HG02938 (cell line): Measurements from ENCODE around the gene SPTBN5.

ENCODE experiments used
- ATAC-seq: cut with Tn5 transposase; IDR thresholded peaks from one replicate; pipeline ENCODE4 v1.9.1; 2021; ENCODE audit warnings: mild to moderate bottlenecking, moderate library complexity; ENCODE audit not compliant: unreplicated experiment

Gene SPTBN5

DNA sequence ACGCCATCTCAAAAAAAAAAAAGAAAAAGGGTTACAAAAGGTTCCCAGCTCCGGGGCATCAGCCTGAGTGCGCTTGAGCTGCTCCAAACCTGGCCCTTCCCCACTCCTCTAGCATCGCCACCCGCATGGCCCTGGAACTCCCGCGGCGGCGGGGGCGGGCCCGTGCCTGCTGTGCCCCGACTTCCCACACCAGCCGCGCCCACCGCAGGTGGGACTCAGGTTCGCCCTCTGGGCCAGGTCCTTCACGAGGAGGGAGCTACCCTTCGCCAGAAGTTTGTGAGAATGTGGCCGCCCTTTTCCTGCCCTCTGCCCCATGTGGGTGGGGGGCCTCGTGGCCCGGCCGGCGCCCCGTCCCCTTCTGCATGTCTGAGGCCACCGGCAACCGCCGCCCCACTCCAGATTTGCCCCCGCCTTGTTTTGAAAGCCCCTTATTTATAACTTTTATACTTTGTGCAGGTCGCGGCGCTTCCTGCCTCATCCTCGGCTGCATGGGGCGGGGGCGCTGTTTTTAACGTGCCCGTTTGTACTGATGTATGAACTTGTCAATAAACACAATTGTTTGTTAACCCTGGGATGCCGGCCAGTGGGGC, 66.5 kb downstream of the SPTBN5 start:
- ATAC-seq, result peak; percentile 24

- no peak for ATAC-seq
Measured at GRCh38 chr15:41825572-41826535, 68.0 kb downstream of the SPTBN5 start.

DNA sequence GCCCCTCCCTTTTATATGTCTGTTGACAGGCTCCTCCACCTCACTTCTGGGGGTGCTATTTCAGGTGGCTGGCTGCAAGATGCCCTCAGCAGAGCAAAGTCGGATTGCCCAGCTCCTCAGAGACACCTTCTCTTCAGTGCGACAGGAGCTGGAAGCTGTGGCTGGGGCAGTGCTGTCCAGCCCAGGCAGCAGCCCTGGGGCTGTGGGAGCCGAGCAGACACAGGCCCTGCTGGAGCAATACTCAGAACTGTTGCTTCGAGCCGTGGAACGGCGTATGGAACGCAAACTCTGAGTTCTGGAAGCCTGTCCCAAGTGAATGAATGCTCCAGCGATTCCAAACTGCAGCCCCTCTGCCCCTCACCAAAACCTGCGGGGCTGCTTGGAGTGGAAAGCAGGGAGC, 68.7 kb downstream of the SPTBN5 start:
- no peak for ATAC-seq

DNA sequence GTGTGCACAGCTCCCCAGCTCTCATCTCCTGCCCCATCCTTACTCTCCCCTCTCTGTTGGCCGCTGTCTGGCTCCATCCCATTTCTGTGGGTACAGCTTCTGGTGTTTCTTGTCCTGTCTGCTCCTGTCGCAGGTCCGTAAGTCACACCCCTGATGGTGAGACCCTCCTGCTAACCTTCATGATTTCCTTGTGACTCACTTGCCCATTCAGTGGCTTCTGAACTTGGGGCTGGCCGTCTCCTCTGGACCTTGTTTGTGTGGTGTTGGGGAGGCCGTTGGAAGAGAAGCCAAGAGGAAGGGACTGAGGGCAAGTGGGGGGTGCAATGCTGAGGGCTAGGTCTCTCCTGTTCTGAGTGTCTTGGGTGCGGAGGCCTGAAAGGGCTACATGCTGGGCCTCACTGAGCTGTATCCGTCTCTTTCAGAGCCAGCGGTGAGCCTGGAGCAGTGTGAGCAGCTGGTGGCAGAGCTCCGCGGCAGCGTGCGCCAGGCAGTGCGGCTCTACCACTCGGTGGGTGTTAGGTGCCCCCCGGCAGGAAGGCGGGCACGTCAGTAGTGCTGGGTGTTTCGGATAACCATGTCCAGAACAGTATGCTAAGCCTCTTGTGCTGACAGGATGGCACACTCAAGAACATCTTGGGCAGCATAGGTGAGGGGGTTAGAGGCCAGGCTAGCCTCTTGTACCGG, 69.6 kb downstream of the SPTBN5 start:
- ATAC-seq, result no peak

DNA sequence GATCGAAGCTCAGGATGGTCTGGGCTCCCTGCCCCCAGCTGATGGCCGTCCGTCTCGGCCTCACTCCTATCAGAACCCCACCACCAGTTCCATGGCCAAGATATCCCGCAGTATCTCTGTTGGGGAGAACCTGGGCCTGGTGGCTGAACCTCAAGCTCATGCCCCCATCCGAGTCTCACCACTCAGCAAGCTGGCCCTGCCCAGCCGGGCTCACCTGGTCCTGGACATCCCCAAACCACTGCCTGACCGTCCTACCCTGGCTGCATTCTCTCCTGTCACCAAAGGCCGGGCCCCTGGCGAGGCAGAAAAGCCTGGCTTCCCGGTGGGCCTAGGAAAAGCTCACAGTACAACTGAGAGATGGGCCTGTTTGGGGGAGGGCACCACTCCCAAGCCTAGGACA, 70.4 kb downstream of the SPTBN5 start:
- ATAC-seq, result no peak

GRCh38 chr15:41822957-41823356, 70.9 kb downstream of the SPTBN5 start:
- ATAC-seq, result no peak

GRCh38 chr15:41822471-41822870, 71.4 kb downstream of the SPTBN5 start:
- ATAC-seq, result no peak

GRCh38 chr15:41821831-41822230, 72.0 kb downstream of the SPTBN5 start:
- ATAC-seq, result no peak

DNA sequence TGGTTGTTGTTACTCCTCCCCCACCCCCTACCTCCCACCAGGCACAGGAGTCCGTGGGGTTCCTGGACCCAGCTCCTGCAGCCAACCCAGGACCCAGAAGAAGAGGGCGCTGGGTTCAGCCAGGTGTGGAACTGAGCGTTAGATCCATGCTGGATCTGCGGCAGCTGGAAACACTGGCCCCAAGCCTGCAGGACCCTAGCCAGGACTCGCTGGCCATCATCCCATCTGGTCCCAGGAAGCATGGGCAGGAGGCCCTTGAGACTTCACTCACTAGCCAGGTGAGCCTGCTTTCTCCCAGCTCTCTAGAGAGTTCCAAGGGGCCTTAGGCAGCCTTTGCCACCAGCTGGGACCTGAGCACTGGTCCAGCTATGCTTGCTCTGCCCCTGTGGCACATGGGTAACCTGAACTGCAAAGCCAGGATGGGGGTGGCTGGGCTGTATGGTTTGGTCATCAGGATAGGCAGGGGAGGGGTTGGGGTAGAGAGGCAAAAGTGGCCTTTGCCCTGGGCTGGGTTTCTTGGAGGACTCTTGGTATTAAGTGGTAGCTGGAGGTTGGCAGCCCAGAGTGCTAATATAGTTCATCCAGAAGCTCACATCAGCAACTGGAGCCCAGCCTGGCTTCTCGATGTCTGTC, 72.9 kb downstream of the SPTBN5 start:
- ATAC-seq, result no peak

- no peak for ATAC-seq
Measured at GRCh38 chr15:41819455-41820050, 74.3 kb downstream of the SPTBN5 start.

- ATAC-seq, result no peak
Measured at GRCh38 chr15:41817781-41818180, 76.1 kb downstream of the SPTBN5 start.

- no peak for ATAC-seq
Measured at GRCh38 chr15:41817327-41817726, 76.5 kb downstream of the SPTBN5 start.

- no peak for ATAC-seq
Measured at GRCh38 chr15:41816788-41817187, 77.1 kb downstream of the SPTBN5 start.

DNA sequence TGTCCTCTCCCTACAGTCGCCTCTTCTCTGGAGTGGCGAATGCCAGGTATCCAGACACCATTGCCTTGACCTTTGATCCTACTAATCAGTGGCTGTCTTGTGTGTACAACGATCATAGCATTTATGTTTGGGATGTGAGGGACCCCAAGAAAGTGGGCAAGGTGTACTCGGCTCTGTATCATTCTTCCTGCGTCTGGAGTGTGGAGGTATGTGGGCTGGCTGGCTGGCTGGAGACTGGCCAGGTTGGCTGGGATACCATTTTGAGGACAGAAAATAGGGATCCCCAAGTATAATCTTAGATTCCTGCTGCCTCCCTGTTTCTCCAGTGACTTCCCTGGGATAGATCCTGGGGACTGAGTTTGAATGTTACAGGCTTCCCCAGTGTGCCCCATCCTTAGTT, 79.3 kb downstream of the SPTBN5 start:
- no peak for ATAC-seq

DNA sequence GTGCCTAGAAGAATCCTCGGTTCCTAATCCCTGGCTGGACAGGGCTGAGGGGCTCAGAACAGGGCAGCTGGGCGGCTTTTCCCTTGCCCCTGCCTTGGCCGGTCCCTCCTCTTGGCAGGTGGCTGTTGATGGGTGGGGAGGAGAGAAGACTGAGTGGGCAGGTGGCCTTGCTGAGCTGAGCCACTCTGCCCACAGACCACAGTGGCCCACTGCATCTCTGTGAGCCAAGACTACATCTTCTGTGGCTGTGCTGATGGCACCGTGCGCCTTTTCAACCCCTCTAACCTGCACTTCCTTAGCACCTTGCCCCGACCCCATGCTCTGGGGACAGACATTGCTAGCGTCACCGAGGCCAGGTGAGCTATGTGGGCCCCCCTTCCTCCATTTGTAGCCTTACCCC, 80.4 kb downstream of the SPTBN5 start:
- ATAC-seq, result no peak

DNA sequence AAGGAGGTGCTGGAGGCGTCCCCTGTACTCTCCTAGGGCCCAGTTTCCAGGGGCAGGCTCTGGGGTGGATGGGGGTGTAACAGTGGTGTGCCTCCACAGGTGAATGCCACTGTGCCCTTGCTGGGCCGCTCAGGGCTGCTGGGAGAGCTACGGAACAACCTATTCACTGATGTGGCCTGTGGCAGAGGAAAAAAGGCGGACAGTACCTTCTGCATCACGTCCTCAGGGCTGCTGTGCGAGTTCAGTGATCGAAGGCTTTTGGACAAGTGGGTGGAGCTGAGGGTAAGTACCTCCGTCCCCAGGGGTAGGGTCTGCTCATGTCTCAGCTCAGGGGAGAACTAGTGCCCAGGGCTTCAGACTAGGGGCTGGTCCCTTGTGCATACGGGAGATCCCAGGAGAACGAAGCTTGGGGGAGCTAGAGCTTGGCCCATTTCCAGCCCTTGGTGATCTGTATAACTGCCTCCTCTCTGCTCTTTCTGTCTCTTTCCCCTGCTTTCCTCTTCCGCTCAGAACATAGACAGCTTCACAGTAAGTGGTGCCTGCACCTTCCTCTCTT, 81.0 kb downstream of the SPTBN5 start:
- ATAC-seq, result no peak

GRCh38 chr15:41811432-41812195, 82.2 kb downstream of the SPTBN5 start:
- no peak for ATAC-seq

GRCh38 chr15:41810651-41811431, 83.0 kb downstream of the SPTBN5 start:
- no peak for ATAC-seq
